Endodermal cell (in vitro differentiated cells): ENCODE results near the gene CACNA2D2. TPM values are rescaled to one million over a fixed set of nuclear protein-coding genes. Genes with fewer than 3 reads are reported as not detected.

Experiments
- DNase-seq: peaks from one replicate; pipeline ENCODE4 v3.0.0-alpha.2; 2017
- H3K27ac ChIP-seq: 2 replicates; pipeline ENCODE4 v1.5.1; 2013; ENCODE audit warnings: mild to moderate bottlenecking, low read depth, low read length, moderate library complexity
- H3K27me3 ChIP-seq: 2 replicates; pipeline ENCODE4 v1.6.1; 2013; ENCODE audit warnings: mild to moderate bottlenecking, low read length, moderate library complexity; ENCODE audit not compliant: insufficient read depth, control insufficient read depth, poor library complexity, severe bottlenecking
- H3K36me3 ChIP-seq: 2 replicates; pipeline ENCODE4 v1.7.0; 2013; ENCODE audit warnings: mild to moderate bottlenecking, low read length, moderate library complexity; ENCODE audit not compliant: control insufficient read depth, insufficient read depth
- H3K4me1 ChIP-seq: one replicate; pipeline ENCODE4 v1.7.0; 2013; ENCODE audit warnings: low read length; ENCODE audit not compliant: control insufficient read depth, insufficient read depth
- H3K4me3 ChIP-seq: 2 replicates; pipeline ENCODE4 v1.5.1; 2013; ENCODE audit warnings: mild to moderate bottlenecking, low read length, moderate library complexity
- H3K9ac ChIP-seq: 2 replicates; pipeline ENCODE4 v1.6.1; 2013; ENCODE audit warnings: mild to moderate bottlenecking, low read length, moderate library complexity; ENCODE audit not compliant: poor library complexity, severe bottlenecking; ENCODE audit errors: extremely low read depth
- H3K9me3 ChIP-seq: 2 replicates; pipeline ENCODE4 v1.6.1; 2013; ENCODE audit warnings: mild to moderate bottlenecking, low read length, moderate library complexity; ENCODE audit not compliant: control insufficient read depth
- H3K27ac Mint-ChIP-seq: 2 replicates; pipeline ENCODE4 v1.8.0; 2020; ENCODE audit warnings: mixed read lengths
- H3K27me3 Mint-ChIP-seq: 2 replicates; pipeline ENCODE4 v1.8.0; 2021; ENCODE audit warnings: mild to moderate bottlenecking, mixed read lengths; ENCODE audit not compliant: insufficient read depth
- H3K36me3 Mint-ChIP-seq: 2 replicates; pipeline ENCODE4 v1.8.0; 2020; ENCODE audit warnings: low read depth, mixed read lengths
- H3K4me1 Mint-ChIP-seq: 2 replicates; pipeline ENCODE4 v1.8.0; 2020; ENCODE audit warnings: mixed read lengths
- H3K4me3 Mint-ChIP-seq: 2 replicates; pipeline ENCODE4 v1.8.0; 2020; ENCODE audit warnings: mild to moderate bottlenecking, moderate library complexity, mixed read lengths
- H3K9me3 Mint-ChIP-seq: 2 replicates; pipeline ENCODE4 v1.8.0; 2020; ENCODE audit warnings: mild to moderate bottlenecking, mixed read lengths
- CTCF ChIP-seq: fragments of 200-600 bp; sonication (generic); conservative IDR thresholded peaks from 2 replicates; pipeline ENCODE4 v1.5.0; 2021; ENCODE audit warnings: antibody characterized with exemption, mild to moderate bottlenecking
- WGBS, 2 experiments: methylation state at CpG; one replicate each; pipeline versions ENCODE4 v1.1.5 to v1.1.7; 2013; ENCODE audit warnings: missing lambda C conversion rate in 2 of 2, mixed read lengths in 1 of 2; ENCODE audit not compliant: insufficient coverage in 1 of 2, insufficient read length in 1 of 2; 5-methylcytosine and 5-hydroxymethylcytosine counted together
- total RNA-seq, 2 donors: library from RNA; stranded (reverse); fragmentation: NEBNext Ultra II Directional in 1 of 2; extraction: Animal tissue kit (Norgen Biotek cat#: 25700) in 1 of 2; gene quantifications; 2 replicates in 1 of 2; 3 replicates in 1 of 2; pipeline ENCODE4 v1.2.1, GENCODE V29; 2021

The CACNA2D2 gene
- total RNA-seq, 2 donors from 2014 or later = 17.6 to 20.7 TPM

- H3K4me1 Mint-ChIP-seq = peaks cover 35% of the 10 kb centered on the region
- H3K27me3 ChIP-seq = no peaks in the 10 kb centered on the region
- no peak overlapping the region for H3K9ac ChIP-seq
- peak overlapping the region; percentile 87 for H3K4me3 Mint-ChIP-seq
- no peaks in the 10 kb centered on the region for H3K9me3 Mint-ChIP-seq
- H3K36me3 Mint-ChIP-seq = peaks cover 32% of the 10 kb centered on the region
- H3K36me3 ChIP-seq = peaks cover 62% of the 10 kb centered on the region
- peak overlapping the region; percentile 100 for H3K4me3 ChIP-seq
- H3K27ac Mint-ChIP-seq = peak overlapping the region; percentile 74
- no peaks in the 10 kb centered on the region for H3K9me3 ChIP-seq
- peak overlapping the region; percentile 66 for H3K27ac ChIP-seq
- no peak for DNase-seq
- no peaks in the 10 kb centered on the region for H3K27me3 Mint-ChIP-seq
- WGBS, 2 experiments = 16 to 23% methylated on average over 9 to 14 of the region's 14 CpGs
- TF ChIP-seq CTCF = no peak
- H3K4me1 ChIP-seq = peaks cover 23% of the 10 kb centered on the region
These were observed 181.4 kb downstream of the CACNA2D2 start for GRCh38 chr3:50322115-50322385.

- H3K4me3 ChIP-seq = peak overlapping the region; percentile 100
- TF ChIP-seq CTCF = peak; percentile 83
- peak; percentile 97 for DNase-seq
- Mint-ChIP-seq H3K9me3 (no peaks in the 10 kb centered on the region), H3K4me1 (peaks cover 35% of the 10 kb centered on the region), H3K27ac (peak overlapping the region; percentile 99), H3K4me3 (peak overlapping the region; percentile 87), H3K36me3 (peaks cover 38% of the 10 kb centered on the region), H3K27me3 (no peaks in the 10 kb centered on the region)
- peak overlapping the region; percentile 97 for H3K9ac ChIP-seq
- peak overlapping the region; percentile 100 for H3K27ac ChIP-seq
- H3K36me3 ChIP-seq = peaks cover 59% of the 10 kb centered on the region
- 1% methylated on average over 20 to 58 of the region's 59 CpGs for WGBS, 2 experiments
- peaks cover 23% of the 10 kb centered on the region for H3K4me1 ChIP-seq
- no peaks in the 10 kb centered on the region for H3K9me3 ChIP-seq
- no peaks in the 10 kb centered on the region for H3K27me3 ChIP-seq
These were observed 181.9 kb downstream of the CACNA2D2 start for GRCh38 chr3:50321336-50322114.

- WGBS, 2 experiments = 0% methylated on average over 14 to 45 of the region's 45 CpGs
- Mint-ChIP-seq H3K4me1 (peaks cover 35% of the 10 kb centered on the region), H3K9me3 (no peaks in the 10 kb centered on the region), H3K36me3 (peaks cover 38% of the 10 kb centered on the region), H3K27ac (peak overlapping the region; percentile 93), H3K27me3 (no peaks in the 10 kb centered on the region), H3K4me3 (peak overlapping the region; percentile 87)
- H3K9me3 ChIP-seq = no peaks in the 10 kb centered on the region
- peaks cover 53% of the 10 kb centered on the region for H3K36me3 ChIP-seq
- H3K4me3 ChIP-seq = peak overlapping the region; percentile 100
- peak; percentile 90 for DNase-seq
- peak overlapping the region; percentile 100 for H3K27ac ChIP-seq
- TF ChIP-seq CTCF = no peak
- peak overlapping the region; percentile 97 for H3K9ac ChIP-seq
- peaks cover 23% of the 10 kb centered on the region for H3K4me1 ChIP-seq
- no peaks in the 10 kb centered on the region for H3K27me3 ChIP-seq
These were observed 182.5 kb downstream of the CACNA2D2 start for GRCh38 chr3:50320853-50321335.
